Stromal cell of bone marrow (primary cell): Measurements from ENCODE around the gene GLI2.

Source experiments
- DNase-seq: peaks from one replicate; pipeline ENCODE4 v3.0.0-alpha.2; 2012; ENCODE audit warnings: low read depth

Gene GLI2

DNA sequence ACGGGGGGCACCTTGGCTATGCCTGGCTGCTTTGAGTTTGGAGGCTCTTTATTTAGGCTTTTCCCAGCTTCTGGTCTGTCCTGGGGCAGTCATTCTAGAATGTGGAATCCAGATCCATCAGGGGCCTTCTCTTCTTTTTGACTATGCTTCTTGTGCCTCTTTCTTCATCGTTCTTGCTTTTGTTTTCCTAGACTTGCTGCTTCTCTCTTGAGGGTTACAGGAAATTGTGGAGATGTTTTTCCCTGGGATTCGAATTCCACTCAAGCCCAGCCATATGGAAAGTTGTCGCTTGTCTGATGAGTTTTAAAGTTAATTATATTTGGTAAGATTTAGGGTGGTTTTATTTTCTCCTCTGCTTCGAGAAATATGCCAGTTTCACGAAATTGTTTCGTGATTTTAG is 2.4 kb downstream of the GLI2 start:
- no peak for DNase-seq

DNA sequence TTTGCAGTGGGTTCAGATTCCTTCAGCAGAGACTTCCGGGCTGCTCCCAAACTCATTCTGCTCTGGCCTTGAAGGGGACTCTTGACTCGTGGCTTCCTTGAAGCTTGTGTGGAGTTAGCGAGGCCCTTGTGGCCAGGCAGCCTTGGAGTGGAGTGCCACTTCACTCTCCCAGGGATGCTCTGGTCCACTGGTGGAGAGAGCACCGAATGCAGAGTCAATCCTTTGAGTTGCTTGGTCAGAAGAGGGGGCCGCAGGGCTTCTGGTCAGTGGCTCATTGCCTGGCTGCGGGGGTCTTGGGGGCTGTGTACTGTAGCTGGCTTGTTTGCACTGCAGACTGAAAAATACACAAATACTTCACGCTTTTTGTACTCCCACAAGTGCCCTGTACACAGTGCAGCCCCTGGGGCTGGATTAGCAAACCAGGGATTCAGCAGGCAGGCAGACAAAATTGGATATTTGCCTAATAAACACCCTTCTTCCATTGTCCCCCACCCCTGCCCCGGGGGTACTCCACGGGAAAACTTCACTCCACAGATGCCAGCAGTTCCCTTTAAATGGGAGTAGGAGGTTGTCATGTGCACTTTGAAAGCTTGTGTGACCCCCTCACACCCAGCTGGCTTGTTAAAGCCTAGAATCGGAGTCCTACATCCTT is 3.2 kb downstream of the GLI2 start:
- no peak for DNase-seq

DNA sequence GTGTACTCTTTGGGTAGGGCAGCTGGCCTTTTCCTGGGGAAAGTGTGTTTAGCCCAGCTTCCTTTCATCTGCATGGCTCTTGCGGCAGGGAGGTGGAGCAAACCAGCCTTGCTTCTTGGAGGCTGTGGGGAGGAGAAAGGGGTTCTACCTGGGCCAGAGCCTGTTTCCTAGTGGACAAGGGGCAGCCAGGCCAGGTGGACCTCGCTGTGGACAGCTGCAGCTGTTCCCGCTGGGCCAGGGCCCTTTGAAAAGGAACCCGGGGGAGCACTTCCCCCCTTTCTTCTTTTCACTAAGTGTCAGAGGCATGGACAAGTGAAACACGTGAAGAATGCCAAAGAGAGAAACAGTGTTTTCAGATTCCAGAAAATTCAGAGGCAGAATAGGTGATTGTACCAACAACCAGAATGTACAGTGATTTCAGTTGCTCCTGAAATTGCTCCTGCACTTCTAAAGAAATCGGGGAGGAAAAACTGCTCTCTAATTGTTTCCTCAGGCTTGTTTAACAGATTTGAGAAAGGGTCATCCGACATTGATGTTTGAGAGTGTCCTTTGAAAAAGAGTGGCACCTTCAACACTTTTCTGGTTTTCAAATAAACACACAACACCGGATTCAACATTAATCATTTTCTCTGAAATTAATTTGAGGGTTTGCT is 3.9 kb downstream of the GLI2 start:
- no peak for DNase-seq

DNA sequence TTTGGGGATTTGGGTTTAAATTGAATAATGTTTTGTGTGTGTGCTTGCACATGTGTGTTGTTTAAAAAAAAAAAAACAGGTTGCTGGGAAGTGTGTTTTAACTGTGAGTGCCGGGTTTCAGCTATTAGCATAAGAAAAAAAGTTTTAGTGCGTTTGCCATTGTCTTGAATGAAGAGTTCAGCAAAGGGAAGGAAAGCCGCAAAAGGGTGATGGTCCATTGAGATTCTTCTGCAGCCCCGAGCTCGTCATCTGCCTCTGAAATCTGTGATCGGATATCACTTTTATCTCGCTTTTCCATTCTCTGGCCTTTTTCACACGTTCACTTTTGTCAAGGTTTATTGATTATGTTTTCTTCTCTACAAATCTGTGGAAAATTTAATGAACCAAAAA is 4.7 kb downstream of the GLI2 start:
- DNase-seq = no peak

DNA sequence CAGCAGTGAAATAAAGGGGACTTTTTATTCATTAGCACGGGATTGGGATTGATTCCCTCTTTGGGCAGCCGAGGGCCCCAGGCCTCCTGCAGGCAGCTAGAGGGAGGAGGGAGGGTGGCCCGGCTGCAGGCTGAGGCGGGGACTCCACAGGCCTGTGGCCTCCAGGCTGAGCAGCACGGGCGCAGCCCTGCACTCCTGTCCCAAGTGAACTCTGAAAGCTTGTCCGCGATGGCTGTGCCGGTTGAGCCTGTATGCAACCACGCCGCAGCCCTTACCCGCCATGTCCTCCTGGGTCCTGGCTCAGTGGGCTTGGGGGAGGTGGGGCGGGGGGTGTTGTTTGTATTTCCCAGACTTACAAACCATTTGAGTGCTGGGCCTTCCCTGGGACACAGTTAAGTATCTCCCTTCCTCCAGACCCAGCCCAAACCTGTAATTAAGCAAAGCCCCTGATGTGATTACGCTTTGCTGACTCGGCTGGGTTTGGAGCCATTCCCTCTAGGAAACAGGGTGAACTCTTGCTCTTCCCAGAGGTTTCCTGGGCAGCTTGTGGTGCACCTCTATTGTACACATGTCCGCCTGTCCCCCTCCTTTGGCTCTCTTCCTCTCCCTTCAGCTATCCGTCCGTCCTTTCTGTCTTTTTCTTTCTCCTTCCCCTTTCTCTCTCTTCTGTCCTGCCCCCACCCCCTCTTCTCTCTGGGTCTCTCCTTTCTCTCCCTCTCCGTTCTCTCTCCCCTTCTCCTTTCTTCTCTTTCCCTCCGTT is 5.3 kb downstream of the GLI2 start:
- DNase-seq = no peak

DNA sequence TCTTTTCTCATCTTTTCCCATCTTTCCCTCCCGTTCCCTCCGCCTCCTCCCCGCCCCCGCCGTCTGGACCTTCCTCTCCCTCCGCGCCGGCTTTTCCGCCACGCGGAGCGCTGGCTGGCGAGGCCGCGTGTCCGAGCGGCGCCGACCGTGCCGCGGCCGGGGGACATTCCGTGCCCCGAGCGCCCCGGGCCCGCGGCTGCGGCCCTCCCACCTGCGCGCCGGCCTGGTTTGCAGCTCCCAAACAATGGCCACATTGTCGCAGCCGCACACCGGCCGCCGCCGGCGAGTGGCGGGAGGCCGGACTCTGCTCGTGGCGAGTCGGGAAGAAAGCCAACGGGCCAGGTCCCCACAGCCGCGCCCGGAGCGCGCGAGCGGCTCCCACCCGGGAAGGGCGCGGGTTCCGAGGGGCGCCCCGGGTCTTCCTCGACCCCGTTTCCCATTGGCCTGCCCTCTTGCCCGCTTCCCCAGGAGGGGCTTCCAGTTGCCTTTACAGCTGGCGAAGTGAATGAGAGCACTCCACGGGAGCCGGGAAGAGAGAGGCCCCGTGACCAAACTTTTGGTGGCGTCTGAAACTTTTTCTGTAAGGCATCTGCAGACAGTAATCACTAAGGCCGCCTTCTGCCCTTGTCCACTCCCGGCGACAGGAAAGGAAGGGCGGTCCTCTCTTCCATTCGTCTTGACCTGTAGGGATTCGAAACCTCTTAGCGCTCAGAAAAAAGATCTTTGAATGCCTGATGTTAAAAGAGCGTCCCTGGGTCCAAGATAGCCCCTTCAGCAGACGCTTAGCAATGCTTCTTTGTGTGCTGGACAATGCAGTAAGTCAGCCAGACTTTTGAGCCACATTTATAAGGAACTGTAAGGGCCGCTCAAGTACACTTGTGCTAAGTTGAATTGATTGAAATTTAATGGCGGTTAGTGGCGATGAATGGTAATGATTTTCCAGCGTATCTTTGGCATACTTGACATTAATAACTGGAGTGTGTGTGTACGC is 6.2 kb downstream of the GLI2 start:
- DNase-seq = no peak

DNA sequence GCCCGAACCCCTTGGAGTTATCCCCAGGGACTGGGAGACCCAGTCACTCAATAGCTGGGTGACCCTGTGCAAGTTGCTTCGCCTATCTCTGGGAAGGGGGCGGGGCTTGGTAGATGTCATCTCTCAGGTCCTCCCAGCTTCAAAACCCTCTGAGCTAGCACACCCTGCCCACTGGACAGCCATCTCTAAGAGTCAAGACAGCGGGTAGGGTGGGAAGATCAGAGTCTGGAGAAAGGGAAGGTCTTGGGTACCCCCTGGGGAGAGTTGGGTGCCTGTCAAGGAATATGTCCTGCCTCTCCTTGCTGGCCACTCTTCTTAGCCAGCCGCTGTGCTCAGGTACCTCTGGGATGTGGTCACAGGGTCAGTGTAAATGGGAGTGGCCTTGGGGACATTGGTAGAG is 8.0 kb downstream of the GLI2 start:
- DNase-seq = no peak

DNA sequence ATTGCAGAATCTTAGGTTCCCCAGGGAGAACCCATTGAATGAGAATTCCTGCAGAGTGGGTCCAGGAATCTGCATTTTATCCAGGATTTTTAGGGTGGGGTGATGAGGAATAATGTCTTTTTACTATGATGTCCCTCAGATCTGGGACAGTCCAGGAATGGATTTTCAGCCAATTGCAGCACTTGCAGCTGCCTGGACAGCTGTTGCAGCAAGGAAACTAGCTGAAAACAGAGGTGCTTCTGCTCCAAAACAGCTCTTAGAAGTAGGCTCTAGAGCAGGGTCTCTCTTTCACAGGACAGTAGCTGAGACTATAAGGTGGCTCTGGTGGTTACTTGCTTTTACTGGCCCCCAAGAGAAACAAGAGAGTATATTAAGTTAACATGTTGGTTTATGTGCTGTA is 9.1 kb downstream of the GLI2 start:
- no peak for DNase-seq

DNA sequence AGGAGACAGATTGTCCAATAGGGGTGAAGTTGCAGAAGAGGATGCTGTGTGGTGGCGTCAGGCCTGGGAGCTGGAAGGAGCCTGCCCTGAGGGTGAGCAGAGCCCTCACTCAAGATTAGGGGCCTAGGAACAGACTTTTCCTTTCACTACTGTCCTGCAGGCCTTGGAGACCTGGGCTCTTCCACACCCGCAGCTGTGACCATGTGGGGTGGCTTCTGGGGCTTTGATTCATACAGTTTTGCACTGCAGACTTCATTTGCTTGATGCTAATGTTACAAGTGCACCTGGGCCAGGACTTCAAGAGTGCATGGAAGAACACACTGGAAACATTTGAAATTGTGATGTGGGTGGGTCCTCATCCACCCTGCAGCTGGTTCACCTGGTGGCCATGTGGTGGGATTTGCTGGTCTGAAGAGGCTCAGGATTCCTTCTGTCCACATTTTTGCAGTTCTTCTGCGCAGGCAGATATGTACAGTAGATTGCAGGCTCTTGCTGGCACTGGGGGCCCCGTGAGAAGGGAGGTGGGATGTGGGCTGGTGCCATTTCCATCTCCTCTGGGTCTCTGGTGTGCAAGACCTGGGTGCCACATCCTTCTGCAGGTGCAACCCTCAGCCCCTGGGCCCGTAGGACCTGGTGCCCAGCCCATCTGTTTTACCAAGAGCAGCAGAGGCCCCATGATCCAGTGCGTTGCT is 9.9 kb downstream of the GLI2 start:
- no peak for DNase-seq

DNA sequence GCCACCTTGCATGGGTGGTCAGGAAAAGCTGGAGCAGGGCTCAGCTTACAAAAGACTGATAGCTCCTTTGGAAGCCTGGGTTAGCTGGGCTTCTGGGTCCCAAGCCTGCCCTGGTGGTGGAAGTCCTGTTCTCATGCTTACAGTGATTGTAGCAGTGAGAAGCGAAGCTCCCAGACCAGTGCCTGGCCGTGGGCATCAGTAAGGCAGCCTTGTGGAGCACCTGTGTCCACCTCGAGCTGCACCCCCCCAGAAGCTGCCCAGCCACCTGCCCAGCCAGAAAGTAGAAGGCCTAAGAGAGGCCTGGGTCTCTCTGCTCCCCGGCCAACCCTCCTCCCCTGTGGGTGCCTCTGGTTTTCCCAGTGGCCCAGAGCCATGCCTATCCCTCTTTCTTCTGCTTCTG is 10.5 kb downstream of the GLI2 start:
- no peak for DNase-seq

DNA sequence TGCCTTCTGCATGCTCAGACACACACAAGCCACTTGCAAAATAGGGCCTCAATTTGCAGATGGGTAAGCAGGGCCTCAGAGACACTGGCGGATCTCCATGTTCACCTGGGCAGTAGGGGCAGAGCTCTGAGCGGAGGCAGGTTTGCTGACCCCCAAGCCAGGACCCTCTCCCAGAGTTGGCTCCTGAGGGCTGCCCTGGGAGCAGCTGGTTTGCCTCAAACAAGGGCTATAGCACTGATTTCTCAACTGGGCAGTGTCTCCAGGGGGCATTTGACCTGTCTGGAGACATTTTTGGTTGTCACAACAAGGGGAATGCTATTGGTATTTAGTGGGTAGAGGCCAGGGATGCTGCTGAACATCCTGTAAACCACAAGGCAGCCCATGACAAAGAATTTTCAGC is 11.6 kb downstream of the GLI2 start:
- no peak for DNase-seq

DNA sequence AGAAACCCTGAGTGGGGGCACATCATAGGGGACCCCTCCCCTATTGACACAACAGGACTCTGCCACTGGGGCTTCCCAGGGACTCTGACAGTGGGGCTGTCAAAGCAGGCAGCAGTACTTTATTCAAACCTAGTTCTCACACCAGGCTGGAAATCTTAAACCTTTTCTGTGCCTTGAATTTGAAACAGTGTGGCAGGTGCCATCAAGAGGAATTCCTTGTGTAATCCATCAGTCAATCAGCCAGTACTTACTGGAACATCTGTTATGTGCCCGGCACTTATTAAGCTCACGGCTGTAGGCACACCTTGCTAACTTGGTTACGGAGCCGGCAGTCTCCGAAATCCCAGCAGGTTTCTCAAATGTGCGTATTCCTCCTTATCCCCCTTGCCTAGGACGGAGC is 12.0 kb downstream of the GLI2 start:
- no peak for DNase-seq

DNA sequence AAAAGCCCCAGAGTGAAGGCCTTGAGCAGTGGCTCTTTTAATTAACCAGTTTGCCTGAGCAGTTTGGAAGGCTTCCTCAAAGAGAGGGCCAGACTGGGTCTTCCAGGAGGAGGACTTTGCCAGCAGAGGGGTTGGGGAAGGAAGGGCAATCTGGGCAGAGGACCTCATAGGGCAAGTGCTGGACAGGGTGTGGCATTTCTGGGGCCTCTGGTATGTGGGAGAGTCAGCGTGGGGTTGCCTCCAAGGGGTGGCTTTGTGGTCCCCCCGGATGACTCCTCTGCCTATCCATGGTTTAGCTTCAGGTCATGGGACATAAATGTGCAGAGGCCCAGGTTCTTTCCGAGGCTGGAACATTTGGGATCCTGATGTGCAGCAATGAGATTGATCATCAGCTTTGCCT is 12.6 kb downstream of the GLI2 start:
- DNase-seq = no peak

DNA sequence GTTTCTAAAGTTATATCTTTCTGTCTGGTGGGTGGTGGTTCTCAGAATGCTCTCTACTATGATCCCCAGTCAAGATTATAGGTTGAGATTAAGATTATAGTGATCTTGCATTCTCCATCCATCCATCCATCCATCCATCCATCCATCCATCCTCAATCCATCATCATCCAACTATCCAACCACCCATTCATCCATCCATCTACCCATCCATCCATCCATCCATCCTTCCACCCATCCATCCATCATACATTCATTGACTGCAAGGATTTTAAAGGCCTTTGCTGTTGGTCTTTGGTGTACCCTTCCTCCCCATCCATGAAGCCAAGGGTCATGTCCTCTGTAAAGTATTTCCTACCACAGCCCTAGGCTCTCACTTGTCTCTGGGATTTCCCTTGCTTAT is 13.1 kb downstream of the GLI2 start:
- DNase-seq = no peak

DNA sequence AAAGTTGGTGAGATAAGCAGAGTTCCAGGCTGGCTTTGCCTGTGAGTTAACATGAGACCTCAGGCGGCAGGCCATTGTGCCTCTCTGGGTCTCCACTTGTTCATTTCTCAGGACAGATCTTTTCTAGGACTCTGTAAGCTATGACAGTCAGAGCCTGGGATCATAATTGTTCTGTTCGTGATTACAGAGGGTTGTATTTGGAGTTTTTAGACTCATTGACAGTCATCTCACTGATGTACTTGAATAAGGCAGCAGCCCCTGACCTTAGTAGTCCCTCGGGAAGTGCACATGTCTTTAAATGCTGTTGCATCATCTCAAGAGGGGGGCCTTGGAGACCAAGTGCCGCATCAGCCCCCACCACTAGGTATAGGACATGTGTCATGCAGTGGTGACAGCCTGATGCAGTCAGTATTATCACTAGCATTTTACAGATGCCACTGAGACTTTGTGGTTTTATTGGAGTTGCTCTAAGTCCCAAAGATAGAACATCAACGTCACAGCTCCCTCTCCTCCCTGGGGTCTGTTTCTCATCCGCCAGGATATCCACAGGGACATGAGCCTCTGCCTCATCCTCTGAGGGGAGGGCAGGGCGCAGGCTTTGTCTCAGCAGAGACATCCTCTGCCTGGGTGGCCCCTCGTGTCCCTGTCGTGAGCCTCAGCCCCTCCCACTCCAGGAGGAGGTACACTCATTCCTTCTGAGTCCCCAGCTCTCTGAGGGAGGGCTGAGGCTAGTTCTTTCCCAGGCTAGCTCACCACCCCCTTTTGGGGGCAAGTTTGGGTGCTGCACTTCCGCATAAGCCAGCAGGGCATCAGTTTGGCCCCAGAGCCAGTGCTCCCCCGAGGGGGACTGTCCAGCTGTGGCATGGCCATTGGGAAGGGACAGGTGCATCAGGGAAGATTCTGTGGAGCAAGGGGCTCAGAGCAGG is 14.1 kb downstream of the GLI2 start:
- DNase-seq = no peak

DNA sequence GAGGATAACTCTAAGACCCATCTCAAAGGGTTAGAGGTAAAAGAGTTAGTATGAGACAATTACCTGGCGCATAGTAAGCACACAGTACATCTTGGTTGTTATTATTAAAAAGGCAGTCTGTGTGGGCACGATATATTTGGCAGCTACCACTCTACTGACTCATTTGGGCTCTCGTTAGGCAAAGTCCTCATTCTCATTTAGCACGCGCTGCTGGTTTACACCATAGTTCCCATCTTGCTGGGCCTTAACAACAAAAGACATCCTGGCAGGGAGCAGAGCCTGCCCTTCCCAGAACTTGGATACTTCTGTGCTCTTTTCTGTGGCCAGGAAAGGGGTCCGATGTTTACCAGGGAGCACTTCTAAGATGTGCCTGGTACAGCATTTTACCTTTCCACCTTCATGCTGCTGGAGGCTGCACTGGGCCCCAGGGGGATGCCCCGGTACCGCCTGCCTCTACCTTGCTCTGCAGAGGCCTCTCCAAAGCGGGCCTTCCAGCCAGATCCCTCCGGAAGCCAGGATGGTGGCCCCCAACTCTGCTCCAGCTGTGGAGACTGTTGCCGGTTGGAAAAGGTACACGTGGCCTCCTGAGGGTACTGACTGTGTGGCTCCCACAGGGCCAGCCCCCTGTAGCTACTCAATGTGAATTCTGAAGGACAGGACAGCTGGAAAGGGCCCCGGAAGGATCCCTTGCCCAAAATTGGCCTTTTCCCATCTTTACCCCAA is 15.0 kb downstream of the GLI2 start:
- no peak for DNase-seq

DNA sequence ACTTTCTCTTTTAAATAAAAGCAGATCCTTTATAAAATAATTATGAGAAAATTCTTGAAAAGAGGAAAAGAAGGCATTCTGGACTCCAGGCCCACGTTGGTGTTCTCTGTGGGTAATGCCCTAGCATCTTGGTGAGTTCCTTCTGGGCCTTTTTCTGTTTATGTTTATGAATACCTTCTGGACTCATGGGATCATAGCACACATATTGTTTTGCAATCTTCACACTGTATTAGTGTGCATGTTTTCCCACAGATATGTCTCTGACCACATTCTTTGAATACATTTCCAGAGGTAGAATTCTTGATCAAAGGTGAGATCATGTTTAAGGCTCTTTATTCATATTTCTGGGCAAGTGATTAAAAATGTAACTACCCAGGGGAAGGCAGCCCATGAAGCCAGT is 15.9 kb downstream of the GLI2 start:
- DNase-seq = no peak

DNA sequence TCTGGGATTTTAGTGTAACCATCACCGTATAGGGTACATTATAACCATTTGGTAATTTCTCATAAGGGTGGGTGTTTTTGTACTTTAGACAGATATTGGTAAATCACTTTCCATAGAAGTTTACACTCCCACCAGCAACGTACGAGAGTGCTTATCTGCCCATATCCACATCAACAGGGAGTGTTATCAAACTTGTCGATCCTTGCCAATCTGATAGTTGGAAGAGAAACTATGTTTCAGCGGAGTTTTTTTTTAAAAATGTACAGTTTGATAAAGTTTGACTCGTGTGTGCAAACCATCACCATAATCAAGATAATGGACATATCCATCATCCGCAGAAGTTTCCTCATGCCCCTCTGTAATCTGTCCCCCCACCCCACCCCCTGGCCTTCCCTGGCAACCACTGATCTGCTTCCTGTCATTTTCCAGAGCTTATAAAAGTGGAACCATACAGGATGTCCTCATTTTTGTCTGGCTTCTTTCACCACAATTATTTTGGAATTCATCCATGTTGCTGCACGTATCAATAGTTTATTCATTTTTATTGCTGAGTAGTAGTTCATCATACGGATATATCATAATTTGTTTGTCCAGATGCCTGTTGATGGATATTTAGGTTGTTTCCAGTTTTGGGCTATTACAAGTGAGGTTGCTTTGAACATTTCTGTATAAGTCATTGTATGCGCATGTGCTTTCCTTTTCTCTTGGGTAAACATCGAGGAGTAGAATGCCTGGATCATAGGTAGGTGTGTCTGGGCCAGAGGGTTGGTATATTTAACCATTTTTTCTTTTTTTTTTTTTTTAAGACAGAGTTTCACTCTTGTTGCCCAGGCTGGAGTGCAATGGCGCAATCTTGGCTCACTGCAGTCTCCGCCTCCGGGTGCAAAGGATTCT is 18.6 kb downstream of the GLI2 start:
- DNase-seq = no peak
